GM23338 (cell line): ENCODE data around the gene SLC66A3. TPM values are rescaled to one million over a fixed set of nuclear protein-coding genes. Genes with fewer than 3 reads are reported as not detected.

Experiments
- ATAC-seq: fragments of 200-7000 bp; cut with Tn5 transposase; 3 replicates; pipeline ENCODE4 v1.9.1; 2020
- DNase-seq: peaks from one replicate; pipeline ENCODE4 v3.0.0-alpha.2; 2015; ENCODE audit warnings: low spot score
- H2AFZ ChIP-seq: fragments of 200-600 bp; sonication (generic); 2 replicates; pipeline ENCODE4 v1.8.0; 2016; ENCODE audit warnings: antibody characterized with exemption, mild to moderate bottlenecking, moderate library complexity
- H3F3A ChIP-seq: fragments of 200-600 bp; sonication (generic); replicated peaks from 2 replicates; pipeline ENCODE4 v1.8.0; 2017; ENCODE audit warnings: antibody characterized with exemption, mixed run types, low read depth
- H3K27ac ChIP-seq: fragments of 200-600 bp; sonication (generic); 2 replicates; pipeline ENCODE4 v1.6.1; 2016; ENCODE audit warnings: low read depth
- H3K27me3 ChIP-seq: fragments of 200-600 bp; sonication (generic); 2 replicates; pipeline ENCODE4 v1.8.0; 2016; ENCODE audit warnings: mild to moderate bottlenecking, mixed run types, moderate library complexity; ENCODE audit not compliant: insufficient read depth
- H3K36me3 ChIP-seq: fragments of 200-600 bp; sonication (generic); 2 replicates; pipeline ENCODE4 v1.8.0; 2016; ENCODE audit warnings: mild to moderate bottlenecking; ENCODE audit not compliant: insufficient read depth
- H3K4me1 ChIP-seq: fragments of 200-600 bp; sonication (generic); 2 replicates; pipeline ENCODE4 v1.8.0; 2016; ENCODE audit warnings: mild to moderate bottlenecking, moderate library complexity; ENCODE audit not compliant: insufficient read depth
- H3K4me2 ChIP-seq: fragments of 200-600 bp; sonication (generic); 2 replicates; pipeline ENCODE4 v1.7.1; 2017; ENCODE audit warnings: mixed run types
- H3K4me3 ChIP-seq: fragments of 200-600 bp; sonication (generic); 2 replicates; pipeline ENCODE4 v1.6.1; 2016; ENCODE audit warnings: mixed run types
- H3K79me2 ChIP-seq: fragments of 200-600 bp; sonication (generic); replicated peaks from 2 replicates; pipeline ENCODE4 v1.8.0; 2017; ENCODE audit warnings: mild to moderate bottlenecking; ENCODE audit not compliant: insufficient read depth
- H3K9me2 ChIP-seq: fragments of 200-600 bp; sonication (generic); 2 replicates; pipeline ENCODE4 v1.8.0; 2017; ENCODE audit not compliant: insufficient read depth
- H4K20me1 ChIP-seq: fragments of 200-600 bp; sonication (generic); replicated peaks from 2 replicates; pipeline ENCODE4 v1.8.0; 2017; ENCODE audit warnings: mild to moderate bottlenecking; ENCODE audit not compliant: insufficient read depth
- H3K27ac Mint-ChIP-seq: 2 replicates; pipeline ENCODE4 v1.8.0; 2020; ENCODE audit warnings: inconsistent platforms, mild to moderate bottlenecking, moderate library complexity, mixed read lengths
- H3K27me3 Mint-ChIP-seq: 3 replicates; pipeline ENCODE4 v1.8.0; 2022; ENCODE audit warnings: low read depth, mild to moderate bottlenecking, moderate library complexity, mixed read lengths, inconsistent platforms; ENCODE audit not compliant: insufficient read depth, poor library complexity
- H3K36me3 Mint-ChIP-seq: 3 replicates; pipeline ENCODE4 v1.8.0; 2021; ENCODE audit warnings: low read depth, mild to moderate bottlenecking, inconsistent platforms, moderate library complexity, mixed read lengths
- H3K4me1 Mint-ChIP-seq: 3 replicates; pipeline ENCODE4 v1.8.0; 2020; ENCODE audit warnings: mild to moderate bottlenecking, inconsistent platforms, mixed read lengths
- H3K4me3 Mint-ChIP-seq: 3 replicates; pipeline ENCODE4 v1.8.0; 2021; ENCODE audit warnings: moderate library complexity, mild to moderate bottlenecking, inconsistent platforms, mixed read lengths
- H3K9me3 Mint-ChIP-seq: 3 replicates; pipeline ENCODE4 v1.8.0; 2020; ENCODE audit warnings: moderate library complexity, mild to moderate bottlenecking, inconsistent platforms, mixed read lengths
- EZH2phosphoT487 ChIP-seq: fragments of 200-600 bp; sonication (generic); IDR thresholded peaks from one replicate; pipeline ENCODE4 v1.8.1; 2018; ENCODE audit warnings: antibody characterized with exemption; ENCODE audit not compliant: unreplicated experiment
- JUNB ChIP-seq: IDR thresholded peaks from one replicate; pipeline ENCODE4 v1.6.1; 2016; ENCODE audit warnings: antibody characterized with exemption; ENCODE audit not compliant: unreplicated experiment
- NANOG ChIP-seq: IDR thresholded peaks from 2 replicates; pipeline ENCODE4 v1.6.1; 2016; ENCODE audit warnings: antibody characterized with exemption, borderline replicate concordance
- STAT1 ChIP-seq: IDR thresholded peaks from one replicate; pipeline ENCODE4 v1.6.1; 2016; ENCODE audit warnings: antibody characterized with exemption; ENCODE audit not compliant: unreplicated experiment
- ZNF114 ChIP-seq: fragments of 250-450 bp; sonication (Bioruptor Pico); IDR thresholded peaks from 2 replicates; pipeline ENCODE4 v1.5.0; 2020; ENCODE audit warnings: mild to moderate bottlenecking, moderate library complexity
- ZNF331 ChIP-seq: fragments of 250-450 bp; sonication (Bioruptor Pico); IDR thresholded peaks from 2 replicates; pipeline ENCODE4 v1.5.0; 2020; ENCODE audit warnings: low read depth, mild to moderate bottlenecking, moderate library complexity
- ZNF462 ChIP-seq: fragments of 250-450 bp; sonication (Bioruptor Pico); IDR thresholded peaks from 2 replicates; pipeline ENCODE4 v1.5.0; 2020; ENCODE audit warnings: mild to moderate bottlenecking, moderate library complexity
- polyA plus RNA-seq: library from polyadenylated mRNA; unstranded; fragments of >200 nt; fragmentation: Nextera tagmentation; extraction: Ambion mirVana; gene quantifications from 2 replicates; pipeline ENCODE4 v1.2.1, GENCODE V29; 2016
- total RNA-seq: library from RNA; depleted of rRNA; stranded (reverse); fragments of >200 nt; shearing (Covaris generic); gene quantifications from 2 replicates; pipeline ENCODE4 v1.2.3, GENCODE V29; 2014
- TF ChIP-seq, protein P1 (sequence below): IDR thresholded peaks from 2 replicates; pipeline ENCODE4 v1.6.1; 2016; ENCODE audit warnings: antibody characterized with exemption
- TF ChIP-seq, protein P2 (sequence below), 2 experiments: fragments of 200-600 bp in 1 of 2; sonication (generic) in 1 of 2; conservative IDR thresholded peaks; 2 replicates each; pipeline versions ENCODE4 v1.5.1 to v1.6.1; 2016 to 2017; ENCODE audit warnings: antibody characterized with exemption in 2 of 2, low read depth in 2 of 2, mild to moderate bottlenecking in 2 of 2, moderate library complexity in 1 of 2

Gene SLC66A3
- total and polyA plus RNA-seq, 2 experiments from 2014 or later: 13.7 to 18.4 TPM

DNA sequence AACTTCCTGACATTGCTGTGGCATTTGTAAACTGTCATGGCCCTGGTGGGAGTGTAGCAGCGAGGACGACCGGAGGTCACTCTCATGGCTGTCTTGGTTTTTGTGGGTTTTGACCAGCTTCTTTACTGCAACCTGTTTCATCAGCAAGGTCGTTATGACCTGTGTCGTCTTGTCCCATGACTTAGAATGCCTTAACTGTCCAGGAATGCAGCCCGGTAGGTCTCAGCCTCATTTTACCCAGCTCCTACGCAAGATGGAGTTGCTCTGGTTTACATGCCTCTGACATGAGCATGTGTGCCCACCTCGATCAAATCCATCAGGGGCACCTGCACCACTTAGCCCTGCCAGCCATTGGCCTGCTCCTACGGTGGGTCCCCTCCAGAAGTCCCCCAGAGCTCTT, 32.9 kb upstream of the SLC66A3 start:
- ATAC-seq (no peak), DNase-seq (no peak)
- no peak overlapping the region for H3K27ac Mint-ChIP-seq
- Histone ChIP-seq H3K4me1 (no peaks in the 10 kb centered on the region; the same call in 1 of the 2 replicates), H3K79me2 (no peaks in the 10 kb centered on the region), H3F3A (no peaks in the 10 kb centered on the region), H2AFZ (no peak overlapping the region), H3K9me2 (no peaks in the 10 kb centered on the region), H4K20me1 (no peaks in the 10 kb centered on the region), H3K4me2 (no peak overlapping the region), H3K27me3 (no peaks in the 10 kb centered on the region), H3K27ac (no peak overlapping the region), H3K36me3 (no peaks in the 10 kb centered on the region), H3K4me3 (no peak overlapping the region)
- peaks cover 12% of the 10 kb centered on the region for H3K4me1 Mint-ChIP-seq
- H3K9me3 Mint-ChIP-seq: no peaks in the 10 kb centered on the region
- peaks cover 10% of the 10 kb centered on the region for H3K27me3 Mint-ChIP-seq
- H3K4me3 Mint-ChIP-seq: no peak overlapping the region
- H3K36me3 Mint-ChIP-seq: no peaks in the 10 kb centered on the region
- TF ChIP-seq ZNF331 (no peak), ZNF462 (CRISPR knock-in tag) (no peak), STAT1 (no peak), NANOG (no peak), ZNF114 (CRISPR knock-in tag) (no peak), EZH2phosphoT487 (no peak), JUNB (no peak)
- TF ChIP-seq, protein P1, sequence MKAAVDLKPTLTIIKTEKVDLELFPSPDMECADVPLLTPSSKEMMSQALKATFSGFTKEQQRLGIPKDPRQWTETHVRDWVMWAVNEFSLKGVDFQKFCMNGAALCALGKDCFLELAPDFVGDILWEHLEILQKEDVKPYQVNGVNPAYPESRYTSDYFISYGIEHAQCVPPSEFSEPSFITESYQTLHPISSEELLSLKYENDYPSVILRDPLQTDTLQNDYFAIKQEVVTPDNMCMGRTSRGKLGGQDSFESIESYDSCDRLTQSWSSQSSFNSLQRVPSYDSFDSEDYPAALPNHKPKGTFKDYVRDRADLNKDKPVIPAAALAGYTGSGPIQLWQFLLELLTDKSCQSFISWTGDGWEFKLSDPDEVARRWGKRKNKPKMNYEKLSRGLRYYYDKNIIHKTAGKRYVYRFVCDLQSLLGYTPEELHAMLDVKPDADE: no peak
- TF ChIP-seq, protein P2, sequence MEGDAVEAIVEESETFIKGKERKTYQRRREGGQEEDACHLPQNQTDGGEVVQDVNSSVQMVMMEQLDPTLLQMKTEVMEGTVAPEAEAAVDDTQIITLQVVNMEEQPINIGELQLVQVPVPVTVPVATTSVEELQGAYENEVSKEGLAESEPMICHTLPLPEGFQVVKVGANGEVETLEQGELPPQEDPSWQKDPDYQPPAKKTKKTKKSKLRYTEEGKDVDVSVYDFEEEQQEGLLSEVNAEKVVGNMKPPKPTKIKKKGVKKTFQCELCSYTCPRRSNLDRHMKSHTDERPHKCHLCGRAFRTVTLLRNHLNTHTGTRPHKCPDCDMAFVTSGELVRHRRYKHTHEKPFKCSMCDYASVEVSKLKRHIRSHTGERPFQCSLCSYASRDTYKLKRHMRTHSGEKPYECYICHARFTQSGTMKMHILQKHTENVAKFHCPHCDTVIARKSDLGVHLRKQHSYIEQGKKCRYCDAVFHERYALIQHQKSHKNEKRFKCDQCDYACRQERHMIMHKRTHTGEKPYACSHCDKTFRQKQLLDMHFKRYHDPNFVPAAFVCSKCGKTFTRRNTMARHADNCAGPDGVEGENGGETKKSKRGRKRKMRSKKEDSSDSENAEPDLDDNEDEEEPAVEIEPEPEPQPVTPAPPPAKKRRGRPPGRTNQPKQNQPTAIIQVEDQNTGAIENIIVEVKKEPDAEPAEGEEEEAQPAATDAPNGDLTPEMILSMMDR (conservative IDR thresholded peaks at IDR 0.05; ENCODE audit: low read depth in 2 of 2): no peak
